ENCODE data around the gene SOX15. TPM values are rescaled to one million over a fixed set of nuclear protein-coding genes. Genes with fewer than 3 reads are reported as not detected.
A peak's percentile ranks its signal among the peaks of the same experiment; 100 is the strongest.

SOX15 gene
- total RNA-seq, 1 experiment from 2014 or later: 0.47 TPM

GRCh38 chr17:7579001-7579833, 10.7 kb downstream of the SOX15 start, which contains the start of gene CD68:
CD68 (plus strand) TSS chr17:7579638; CDS start chr17:7579678, 40 bp downstream.
- DNase-seq (ENCODE audit: extremely low read depth, low read depth): peak; percentile 93

- DNase-seq (ENCODE audit: extremely low read depth, low read depth): no peak
Measured at GRCh38 chr17:7577327-7578199, 12.3 kb downstream of the SOX15 start.

- no peak for DNase-seq (ENCODE audit: extremely low read depth, low read depth)
Measured at GRCh38 chr17:7576432-7576937, 13.4 kb downstream of the SOX15 start.

- DNase-seq (ENCODE audit: extremely low read depth, low read depth): no peak
Measured at GRCh38 chr17:7575959-7576358, 13.9 kb downstream of the SOX15 start.

GRCh38 chr17:7575481-7575883, 14.4 kb downstream of the SOX15 start:
- DNase-seq (ENCODE audit: extremely low read depth, low read depth): no peak

- no peak for DNase-seq (ENCODE audit: extremely low read depth, low read depth)
Measured at GRCh38 chr17:7574176-7574953, 15.5 kb downstream of the SOX15 start.

- peak; percentile 78 for DNase-seq (ENCODE audit: extremely low read depth, low read depth)
Measured at GRCh38 chr17:7573324-7574080, 16.4 kb downstream of the SOX15 start.

GRCh38 chr17:7572588-7573323, 17.1 kb downstream of the SOX15 start:
- peak; percentile 99 for DNase-seq (ENCODE audit: extremely low read depth, low read depth)

GRCh38 chr17:7572338-7572587, 17.6 kb downstream of the SOX15 start:
- DNase-seq (ENCODE audit: extremely low read depth, low read depth): no peak

GRCh38 chr17:7570351-7570750, 19.5 kb downstream of the SOX15 start:
- DNase-seq (ENCODE audit: extremely low read depth, low read depth): no peak

GRCh38 chr17:7569571-7569970, 20.3 kb downstream of the SOX15 start:
- DNase-seq (ENCODE audit: extremely low read depth, low read depth): no peak

GRCh38 chr17:7563115-7563869, 26.6 kb downstream of the SOX15 start:
- no peak for DNase-seq (ENCODE audit: extremely low read depth, low read depth)

GRCh38 chr17:7562208-7562605, 27.7 kb downstream of the SOX15 start:
- no peak for DNase-seq (ENCODE audit: extremely low read depth, low read depth)

GRCh38 chr17:7561589-7562207, 28.2 kb downstream of the SOX15 start, which contains the start of gene SENP3:
SENP3 (plus strand) TSS chr17:7561919; CDS start chr17:7563077, 1,158 bp downstream.
- peak; percentile 89 for DNase-seq (ENCODE audit: extremely low read depth, low read depth)

GRCh38 chr17:7561028-7561575, 28.8 kb downstream of the SOX15 start:
- DNase-seq (ENCODE audit: extremely low read depth, low read depth): peak; percentile 82

GRCh38 chr17:7560172-7561027, 29.5 kb downstream of the SOX15 start:
- peak; percentile 65 for DNase-seq (ENCODE audit: extremely low read depth, low read depth)
